SJCRH30 (cell line): ENCODE data around the gene BST1. TPM values are rescaled to one million over a fixed set of nuclear protein-coding genes. Genes with fewer than 3 reads are reported as not detected.
"Not testable (repeated sequence)": the region's sequence is repeated elsewhere in the genome, so short reads cannot be mapped to it uniquely, and the experiment has no call there.

Experiments used
- DNase-seq, 2 experiments: peaks; one replicate each; pipeline ENCODE4 v3.0.0-alpha.2; 2015 to 2020
- H3K27ac ChIP-seq: fragments of 250-450 bp; sonication (Bioruptor Pico); 2 replicates; pipeline ENCODE4 v1.5.1; 2020; ENCODE audit warnings: mild to moderate bottlenecking, moderate library complexity
- H3K27me3 ChIP-seq: fragments of 250-450 bp; sonication (Bioruptor Pico); 2 replicates; pipeline ENCODE4 v1.5.1; 2020; ENCODE audit warnings: mild to moderate bottlenecking, moderate library complexity
- H3K36me3 ChIP-seq: fragments of 250-450 bp; sonication (Bioruptor Pico); 2 replicates; pipeline ENCODE4 v1.5.1; 2020; ENCODE audit warnings: mild to moderate bottlenecking, moderate library complexity
- H3K4me1 ChIP-seq: fragments of 250-450 bp; sonication (Bioruptor Pico); 2 replicates; pipeline ENCODE4 v1.5.1; 2020; ENCODE audit warnings: mild to moderate bottlenecking, moderate library complexity
- H3K4me3 ChIP-seq: fragments of 250-450 bp; sonication (Bioruptor Pico); 2 replicates; pipeline ENCODE4 v1.5.1; 2020; ENCODE audit warnings: mild to moderate bottlenecking, moderate library complexity
- H3K9me3 ChIP-seq: fragments of 250-450 bp; sonication (Bioruptor Pico); replicated peaks from 2 replicates; pipeline ENCODE4 v1.5.1; 2020; ENCODE audit warnings: mild to moderate bottlenecking, moderate library complexity
- total RNA-seq: library from RNA; depleted of rRNA; stranded (reverse); fragments of >200 nt; shearing (Covaris generic); gene quantifications from 2 replicates; pipeline ENCODE4 v1.2.3, GENCODE V29; 2014

The BST1 gene
- total RNA-seq, 1 experiment from 2014 or later: 1.0 TPM

- H3K36me3 ChIP-seq: no peaks in the 10 kb centered on the region
- H3K27ac ChIP-seq: no peak overlapping the region
- H3K9me3 ChIP-seq: no peaks in the 10 kb centered on the region
- H3K27me3 ChIP-seq: no peaks in the 10 kb centered on the region
- no peak for DNase-seq
- peaks cover 12% of the 10 kb centered on the region for H3K4me1 ChIP-seq
- no peak overlapping the region for H3K4me3 ChIP-seq
Observed at GRCh38 chr4:15758294-15758693, 55.4 kb downstream of the BST1 start.

- H3K9me3 ChIP-seq, H3K4me3 ChIP-seq, H3K27me3 ChIP-seq: not testable (repeated sequence)
Observed at GRCh38 chr4:15762460-15762859, 59.6 kb downstream of the BST1 start.

GRCh38 chr4:15765391-15765790 lies 62.5 kb downstream of the BST1 start:
- Histone ChIP-seq H3K9me3 (no peaks in the 10 kb centered on the region), H3K4me1 (peaks cover 13% of the 10 kb centered on the region), H3K36me3 (no peaks in the 10 kb centered on the region), H3K4me3 (no peak overlapping the region), H3K27ac (no peak overlapping the region), H3K27me3 (no peaks in the 10 kb centered on the region)
- DNase-seq: peak; percentile 22 to 52

More at GRCh38 chr4:15762460-15762859, 59.6 kb downstream of the BST1 start:
- not testable (repeated sequence) for DNase-seq, H3K27ac ChIP-seq, H3K36me3 ChIP-seq
- H3K4me1 ChIP-seq: peaks cover 13% of the 10 kb centered on the region

- peak in 1 of 2 experiments; percentile 19 for DNase-seq
- no peaks in the 10 kb centered on the region for H3K27me3 ChIP-seq
- no peak overlapping the region for H3K27ac ChIP-seq
- peaks cover 13% of the 10 kb centered on the region for H3K4me1 ChIP-seq
- no peak overlapping the region for H3K4me3 ChIP-seq
- no peaks in the 10 kb centered on the region for H3K9me3 ChIP-seq
- no peaks in the 10 kb centered on the region for H3K36me3 ChIP-seq
Observed at GRCh38 chr4:15765910-15766697, 63.2 kb downstream of the BST1 start.

- DNase-seq: no peak
- no peaks in the 10 kb centered on the region for H3K27me3 ChIP-seq
- peaks cover 13% of the 10 kb centered on the region for H3K4me1 ChIP-seq
- no peaks in the 10 kb centered on the region for H3K9me3 ChIP-seq
- no peaks in the 10 kb centered on the region for H3K36me3 ChIP-seq
- H3K27ac ChIP-seq: no peak overlapping the region
- H3K4me3 ChIP-seq: no peak overlapping the region
Observed at GRCh38 chr4:15766821-15767220, 64.0 kb downstream of the BST1 start.

GRCh38 chr4:15769202-15769601 lies 66.3 kb downstream of the BST1 start:
- no peaks in the 10 kb centered on the region for H3K9me3 ChIP-seq
- peaks cover 13% of the 10 kb centered on the region for H3K4me1 ChIP-seq
- H3K27ac ChIP-seq: no peak overlapping the region
- no peak overlapping the region for H3K4me3 ChIP-seq
- no peaks in the 10 kb centered on the region; the same call in 1 of the 2 replicates for H3K27me3 ChIP-seq
- DNase-seq: no peak
- H3K36me3 ChIP-seq: no peaks in the 10 kb centered on the region

- no peaks in the 10 kb centered on the region; the same call in 1 of the 2 replicates for H3K27me3 ChIP-seq
- H3K9me3 ChIP-seq: no peaks in the 10 kb centered on the region
- H3K4me3 ChIP-seq: no peak overlapping the region
- no peak overlapping the region for H3K27ac ChIP-seq
- no peaks in the 10 kb centered on the region for H3K4me1 ChIP-seq
- H3K36me3 ChIP-seq: no peaks in the 10 kb centered on the region
- DNase-seq: no peak
Observed at GRCh38 chr4:15771216-15772058, 68.6 kb downstream of the BST1 start.

- no peak overlapping the region for H3K27ac ChIP-seq
- no peaks in the 10 kb centered on the region for H3K36me3 ChIP-seq
- no peak overlapping the region for H3K4me3 ChIP-seq
- DNase-seq: no peak
- no peaks in the 10 kb centered on the region; the same call in 1 of the 2 replicates for H3K27me3 ChIP-seq
- no peaks in the 10 kb centered on the region for H3K9me3 ChIP-seq
- no peaks in the 10 kb centered on the region for H3K4me1 ChIP-seq
Observed at GRCh38 chr4:15774020-15774420, 71.2 kb downstream of the BST1 start.

- no peak overlapping the region for H3K4me3 ChIP-seq
- H3K36me3 ChIP-seq: no peaks in the 10 kb centered on the region
- no peaks in the 10 kb centered on the region; the same call in 1 of the 2 replicates for H3K27me3 ChIP-seq
- H3K9me3 ChIP-seq: no peaks in the 10 kb centered on the region
- no peak for DNase-seq
- H3K27ac ChIP-seq: no peak overlapping the region
- H3K4me1 ChIP-seq: no peaks in the 10 kb centered on the region
Observed at GRCh38 chr4:15776871-15777648, 74.2 kb downstream of the BST1 start.

GRCh38 chr4:15777697-15778288 lies 74.9 kb downstream of the BST1 start:
- DNase-seq: no peak
- H3K27me3 ChIP-seq: no peaks in the 10 kb centered on the region; the same call in 1 of the 2 replicates
- H3K27ac ChIP-seq: no peak overlapping the region
- H3K4me1 ChIP-seq: no peaks in the 10 kb centered on the region
- no peaks in the 10 kb centered on the region for H3K9me3 ChIP-seq
- no peaks in the 10 kb centered on the region for H3K36me3 ChIP-seq
- H3K4me3 ChIP-seq: no peak overlapping the region

GRCh38 chr4:15778289-15779241 lies 75.7 kb downstream of the BST1 start, which contains the start of gene CD38:
TSS of gene CD38 (plus strand) at chr4:15778328. CDS start at chr4:15778415, 87 bp downstream.
- Histone ChIP-seq H3K27ac (no peak within 1 kb of the TSS), H3K36me3 (no peaks in the 10 kb centered on the region), H3K4me3 (peak within 1 kb of the TSS; percentile 14), H3K9me3 (no peaks in the 10 kb centered on the region), H3K27me3 (no peaks in the 10 kb centered on the region; the same call in 1 of the 2 replicates), H3K4me1 (no peaks in the 10 kb centered on the region)
- no peak for DNase-seq

- no peaks in the 10 kb centered on the region for H3K36me3 ChIP-seq
- H3K27ac ChIP-seq: no peak overlapping the region
- no peak for DNase-seq
- H3K27me3 ChIP-seq: no peaks in the 10 kb centered on the region; the same call in 1 of the 2 replicates
- H3K4me3 ChIP-seq: peak overlapping the region; percentile 14
- no peaks in the 10 kb centered on the region for H3K4me1 ChIP-seq
- H3K9me3 ChIP-seq: no peaks in the 10 kb centered on the region
Observed at GRCh38 chr4:15779306-15779705, 76.4 kb downstream of the BST1 start.

GRCh38 chr4:15779809-15780208 lies 76.9 kb downstream of the BST1 start:
- Histone ChIP-seq H3K27ac (no peak overlapping the region), H3K36me3 (no peaks in the 10 kb centered on the region), H3K4me3 (no peak overlapping the region; the same call in 1 of the 2 replicates), H3K4me1 (no peaks in the 10 kb centered on the region), H3K9me3 (no peaks in the 10 kb centered on the region), H3K27me3 (no peaks in the 10 kb centered on the region)
- no peak for DNase-seq
